Transverse colon (tissue), 4 donors: ENCODE data around the gene SWSAP1.

Experiments
- EP300 ChIP-seq: sonication (generic); formaldehyde crosslinking; IDR thresholded peaks from one replicate; pipeline ENCODE4 v1.6.1; 2017; ENCODE audit warnings: antibody characterized with exemption, low read depth
- POLR2A ChIP-seq: fragments of 450-650 bp; IDR thresholded peaks from one replicate; pipeline ENCODE4 v1.6.1; 2016; ENCODE audit warnings: antibody characterized with exemption, mild to moderate bottlenecking, moderate library complexity
- POLR2AphosphoS5 ChIP-seq, 3 donors: sonication (generic); formaldehyde crosslinking; IDR thresholded peaks; one replicate each; pipeline ENCODE4 v1.6.1; 2016; ENCODE audit warnings: antibody characterized with exemption in 3 of 3
- TF ChIP-seq, protein P1 (sequence below), 5 experiments: fragments of 200-600 bp in 3 of 5; fragments of 450-650 bp in 2 of 5; sonication (generic) in 3 of 5; IDR thresholded peaks; 1 replicate in 2 of 5; 2 replicates in 3 of 5; pipeline ENCODE4 v1.5.1; 2016 to 2017; ENCODE audit warnings: antibody characterized with exemption in 5 of 5, inconsistent platforms in 3 of 5, mild to moderate bottlenecking in 2 of 5, moderate library complexity in 1 of 5

DNA sequence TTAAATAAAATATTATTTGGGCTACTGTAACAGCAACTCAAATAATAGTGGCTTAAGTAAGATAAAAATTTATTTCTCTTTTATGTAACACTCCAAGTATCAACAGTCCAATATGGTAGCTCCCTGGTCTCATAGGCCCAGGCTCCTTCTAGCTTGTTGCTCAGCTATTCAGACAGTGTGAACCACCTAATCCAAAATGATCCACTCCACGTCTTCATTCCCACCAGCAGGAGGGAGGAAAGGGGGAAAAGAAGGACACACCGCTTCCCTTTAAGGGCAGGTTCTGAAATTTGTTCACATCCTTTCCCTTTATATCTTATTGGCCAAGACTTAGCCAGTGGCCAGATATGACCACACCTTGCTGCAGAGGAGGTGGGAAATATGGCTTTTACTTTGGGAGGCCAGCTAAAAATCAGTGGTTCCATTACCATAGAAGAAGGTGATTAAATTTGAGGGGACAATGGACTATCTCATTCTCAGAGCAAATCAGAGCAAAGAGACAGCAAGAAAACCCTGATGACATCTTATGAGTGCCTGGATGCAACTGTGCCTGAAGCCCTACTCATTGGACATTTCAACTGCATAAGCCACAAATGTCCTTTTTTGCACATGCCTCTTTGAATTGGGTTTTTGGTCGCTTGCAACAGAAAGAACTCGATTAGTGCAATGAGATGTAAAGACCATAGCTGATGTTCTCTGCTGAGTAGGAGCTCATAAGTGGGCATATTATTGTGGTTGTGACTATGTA is 16.6 kb downstream of the SWSAP1 start:
- TF ChIP-seq, protein P1, sequence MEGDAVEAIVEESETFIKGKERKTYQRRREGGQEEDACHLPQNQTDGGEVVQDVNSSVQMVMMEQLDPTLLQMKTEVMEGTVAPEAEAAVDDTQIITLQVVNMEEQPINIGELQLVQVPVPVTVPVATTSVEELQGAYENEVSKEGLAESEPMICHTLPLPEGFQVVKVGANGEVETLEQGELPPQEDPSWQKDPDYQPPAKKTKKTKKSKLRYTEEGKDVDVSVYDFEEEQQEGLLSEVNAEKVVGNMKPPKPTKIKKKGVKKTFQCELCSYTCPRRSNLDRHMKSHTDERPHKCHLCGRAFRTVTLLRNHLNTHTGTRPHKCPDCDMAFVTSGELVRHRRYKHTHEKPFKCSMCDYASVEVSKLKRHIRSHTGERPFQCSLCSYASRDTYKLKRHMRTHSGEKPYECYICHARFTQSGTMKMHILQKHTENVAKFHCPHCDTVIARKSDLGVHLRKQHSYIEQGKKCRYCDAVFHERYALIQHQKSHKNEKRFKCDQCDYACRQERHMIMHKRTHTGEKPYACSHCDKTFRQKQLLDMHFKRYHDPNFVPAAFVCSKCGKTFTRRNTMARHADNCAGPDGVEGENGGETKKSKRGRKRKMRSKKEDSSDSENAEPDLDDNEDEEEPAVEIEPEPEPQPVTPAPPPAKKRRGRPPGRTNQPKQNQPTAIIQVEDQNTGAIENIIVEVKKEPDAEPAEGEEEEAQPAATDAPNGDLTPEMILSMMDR (IDR thresholded peaks at IDR 0.05): no peak
- TF ChIP-seq POLR2A (no peak), POLR2AphosphoS5 (IDR thresholded peaks at IDR 0.05) (no peak), EP300 (no peak)
